HCEC 1CT (cell line): ENCODE data around the gene EML4.
"Not testable (repeated sequence)": the region's sequence is repeated elsewhere in the genome, so short reads cannot be mapped to it uniquely, and the experiment has no call there.

Experiments used
- DNase-seq: peaks from one replicate; pipeline ENCODE4 v3.0.0-alpha.2; 2017

EML4 gene

GRCh38 chr2:42172020-42172419 is 2.9 kb downstream of the EML4 start:
- DNase-seq, result no peak

GRCh38 chr2:42172566-42172965 is 3.4 kb downstream of the EML4 start:
- no peak for DNase-seq

GRCh38 chr2:42173467-42173866 is 4.3 kb downstream of the EML4 start:
- not testable (repeated sequence) for DNase-seq

- no peak for DNase-seq
These were observed 8.0 kb downstream of the EML4 start for GRCh38 chr2:42176992-42177738.

- no peak for DNase-seq
These were observed 9.2 kb downstream of the EML4 start for GRCh38 chr2:42178335-42178734.

- no peak for DNase-seq
These were observed 11.1 kb downstream of the EML4 start for GRCh38 chr2:42180300-42180699.

GRCh38 chr2:42182654-42183308 is 13.6 kb downstream of the EML4 start:
- DNase-seq, result no peak

GRCh38 chr2:42183775-42184174 is 14.6 kb downstream of the EML4 start:
- DNase-seq, result no peak

GRCh38 chr2:42184346-42184745 is 15.2 kb downstream of the EML4 start:
- DNase-seq, result no peak

GRCh38 chr2:42185220-42185921 is 16.2 kb downstream of the EML4 start:
- no peak for DNase-seq

GRCh38 chr2:42186366-42186765 is 17.2 kb downstream of the EML4 start:
- no peak for DNase-seq

GRCh38 chr2:42186945-42187632 is 17.9 kb downstream of the EML4 start:
- no peak for DNase-seq

GRCh38 chr2:42187886-42188285 is 18.7 kb downstream of the EML4 start:
- DNase-seq, result no peak

GRCh38 chr2:42189235-42189566 is 20.0 kb downstream of the EML4 start:
- no peak for DNase-seq

GRCh38 chr2:42190191-42190590 is 21.0 kb downstream of the EML4 start:
- no peak for DNase-seq

GRCh38 chr2:42191285-42192009 is 22.3 kb downstream of the EML4 start:
- no peak for DNase-seq

- DNase-seq, result no peak
These were observed 22.8 kb downstream of the EML4 start for GRCh38 chr2:42192010-42192373.

- DNase-seq, result no peak
These were observed 23.8 kb downstream of the EML4 start for GRCh38 chr2:42192652-42193566.

GRCh38 chr2:42193722-42194187 is 24.6 kb downstream of the EML4 start:
- DNase-seq, result peak; percentile 21

- DNase-seq, result no peak
These were observed 25.3 kb downstream of the EML4 start for GRCh38 chr2:42194428-42194827.

- DNase-seq, result peak; percentile 84
These were observed 26.4 kb downstream of the EML4 start for GRCh38 chr2:42195559-42195958.

GRCh38 chr2:42196070-42196402 is 26.9 kb downstream of the EML4 start:
- no peak for DNase-seq
